Measurements from ENCODE around the gene SCGB2B2. TPM values are rescaled to one million over a fixed set of nuclear protein-coding genes. Genes with fewer than 3 reads are reported as not detected.

SCGB2B2 gene, protein sequence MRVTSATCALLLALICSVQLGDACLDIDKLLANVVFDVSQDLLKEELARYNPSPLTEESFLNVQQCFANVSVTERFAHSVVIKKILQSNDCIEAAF
- 1.5 TPM for total RNA-seq
- long read RNA-seq, partial matches to known transcripts, result 1 of 9 reads
- long read RNA-seq, other reads (novel, unspliced or antisense), result 8 of 9 reads

DNA sequence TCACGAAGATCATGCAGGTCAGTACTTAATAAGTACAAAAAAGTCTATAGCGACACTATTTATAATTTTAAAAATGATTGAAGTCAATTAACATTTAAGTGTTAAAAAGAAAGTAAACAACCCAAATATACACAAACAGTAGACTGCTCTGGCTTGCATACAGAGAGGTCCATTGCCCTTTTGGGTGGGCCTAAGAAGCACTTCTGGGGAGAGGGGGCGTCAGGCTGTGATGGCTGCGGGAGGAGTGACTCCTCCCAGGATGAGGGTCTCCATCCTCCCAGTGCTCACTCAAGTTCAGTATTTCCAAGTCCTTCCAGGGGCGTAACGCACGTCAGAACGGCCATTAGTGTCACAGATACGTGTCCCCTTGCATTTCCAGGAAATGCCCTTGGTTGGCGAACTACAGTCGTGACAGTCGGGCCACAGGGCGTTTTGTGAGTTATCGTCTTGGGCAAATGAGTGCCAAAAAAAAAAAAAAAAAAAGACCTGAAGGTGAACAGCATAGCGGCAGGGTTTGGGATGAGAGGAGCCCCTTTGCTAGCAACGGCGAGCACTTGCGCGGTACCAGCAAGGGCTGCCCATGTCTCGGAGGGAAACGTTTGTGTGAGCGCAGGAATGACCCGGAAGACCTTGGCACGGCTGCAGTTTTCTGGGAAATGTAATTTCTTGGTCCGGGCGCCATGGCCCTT lies at the start of gene SCGB2B2:
Gene SCGB2B2, minus strand, starts transcription at position 463 of the 689 bp plus-strand sequence. CDS start 82,596 bp downstream, outside the sequence.
- Histone ChIP-seq H3K4me1 (peaks cover 25% of the 10 kb centered on the region), H3K9me3 (peaks cover 21% of the 10 kb centered on the region), H3K4me3 (peak within 1 kb of the TSS; percentile 82), H3K36me3 (peaks cover 27% of the 10 kb centered on the region), H3K27ac (peak within 1 kb of the TSS; percentile 99), H3K27me3 (ENCODE audit: low read depth) (no peaks in the 10 kb centered on the region)
- TF ChIP-seq, protein P1, sequence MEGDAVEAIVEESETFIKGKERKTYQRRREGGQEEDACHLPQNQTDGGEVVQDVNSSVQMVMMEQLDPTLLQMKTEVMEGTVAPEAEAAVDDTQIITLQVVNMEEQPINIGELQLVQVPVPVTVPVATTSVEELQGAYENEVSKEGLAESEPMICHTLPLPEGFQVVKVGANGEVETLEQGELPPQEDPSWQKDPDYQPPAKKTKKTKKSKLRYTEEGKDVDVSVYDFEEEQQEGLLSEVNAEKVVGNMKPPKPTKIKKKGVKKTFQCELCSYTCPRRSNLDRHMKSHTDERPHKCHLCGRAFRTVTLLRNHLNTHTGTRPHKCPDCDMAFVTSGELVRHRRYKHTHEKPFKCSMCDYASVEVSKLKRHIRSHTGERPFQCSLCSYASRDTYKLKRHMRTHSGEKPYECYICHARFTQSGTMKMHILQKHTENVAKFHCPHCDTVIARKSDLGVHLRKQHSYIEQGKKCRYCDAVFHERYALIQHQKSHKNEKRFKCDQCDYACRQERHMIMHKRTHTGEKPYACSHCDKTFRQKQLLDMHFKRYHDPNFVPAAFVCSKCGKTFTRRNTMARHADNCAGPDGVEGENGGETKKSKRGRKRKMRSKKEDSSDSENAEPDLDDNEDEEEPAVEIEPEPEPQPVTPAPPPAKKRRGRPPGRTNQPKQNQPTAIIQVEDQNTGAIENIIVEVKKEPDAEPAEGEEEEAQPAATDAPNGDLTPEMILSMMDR (IDR thresholded peaks at IDR 0.05), result no peak
- DNase-seq (peak; percentile 61), ATAC-seq (peak; percentile 85 to 91)
- intact Hi-C loops (cut with DNase I), result no loop called here

DNA sequence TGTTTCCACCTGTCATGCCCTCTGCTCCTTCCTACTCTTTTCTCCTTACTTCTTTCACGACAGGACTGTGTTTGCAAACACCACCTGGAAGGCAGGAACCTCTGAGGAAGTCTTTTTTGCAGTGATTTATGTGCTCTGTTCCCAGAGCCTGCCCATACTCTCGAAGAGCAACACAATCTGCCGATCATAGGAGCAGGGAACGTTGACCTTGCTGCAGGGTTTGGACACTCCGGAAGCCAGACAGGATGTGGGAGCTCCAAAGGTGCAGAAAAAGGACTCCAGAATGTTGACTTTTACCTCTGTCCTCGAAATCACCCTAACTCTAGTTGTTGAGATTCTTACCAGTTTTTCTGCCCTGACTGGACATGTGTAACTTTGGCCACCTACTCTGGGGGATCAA lies 48.4 kb upstream of the SCGB2B2 start:
- DNase-seq, result no peak
- Histone ChIP-seq H3K27me3 (ENCODE audit: low read depth) (no peaks in the 10 kb centered on the region), H3K9me3 (no peaks in the 10 kb centered on the region), H3K27ac (no peak overlapping the region), H3K36me3 (no peaks in the 10 kb centered on the region), H3K4me1 (no peaks in the 10 kb centered on the region), H3K4me3 (no peak overlapping the region)
- intact Hi-C loops (cut with DNase I), result no loop called here
- TF ChIP-seq, protein P1 (IDR thresholded peaks at IDR 0.05), result no peak
- no peak for ATAC-seq

DNA sequence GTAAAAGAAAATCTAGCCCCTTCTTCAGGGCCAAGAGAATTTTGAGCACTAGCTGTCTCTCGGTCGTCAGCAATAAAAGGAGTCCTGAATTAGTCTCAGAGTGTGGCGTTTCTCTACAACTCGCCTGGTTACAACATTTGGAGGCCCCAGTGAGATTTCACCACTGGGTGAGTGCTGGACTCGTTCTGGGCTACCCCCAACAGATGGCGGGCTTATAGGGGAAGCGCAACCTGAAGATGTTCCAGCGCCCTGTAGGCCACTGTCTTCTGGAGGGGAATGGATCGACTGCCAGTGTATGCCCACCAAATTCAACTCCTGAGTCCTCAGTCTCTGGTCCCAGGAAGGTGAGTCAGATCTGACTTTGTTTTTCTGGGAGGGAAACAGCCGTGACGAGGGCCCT lies 45.4 kb upstream of the SCGB2B2 start:
- H3K9me3 ChIP-seq, result no peaks in the 10 kb centered on the region
- no peaks in the 10 kb centered on the region for H3K27me3 ChIP-seq (ENCODE audit: low read depth)
- no peak overlapping the region for H3K4me3 ChIP-seq
- H3K36me3 ChIP-seq, result no peaks in the 10 kb centered on the region
- intact Hi-C loops (cut with DNase I), result no loop called here
- H3K27ac ChIP-seq, result no peak overlapping the region
- no peak for DNase-seq
- TF ChIP-seq, protein P1 (IDR thresholded peaks at IDR 0.05), result no peak
- ATAC-seq, result no peak
- no peaks in the 10 kb centered on the region for H3K4me1 ChIP-seq

DNA sequence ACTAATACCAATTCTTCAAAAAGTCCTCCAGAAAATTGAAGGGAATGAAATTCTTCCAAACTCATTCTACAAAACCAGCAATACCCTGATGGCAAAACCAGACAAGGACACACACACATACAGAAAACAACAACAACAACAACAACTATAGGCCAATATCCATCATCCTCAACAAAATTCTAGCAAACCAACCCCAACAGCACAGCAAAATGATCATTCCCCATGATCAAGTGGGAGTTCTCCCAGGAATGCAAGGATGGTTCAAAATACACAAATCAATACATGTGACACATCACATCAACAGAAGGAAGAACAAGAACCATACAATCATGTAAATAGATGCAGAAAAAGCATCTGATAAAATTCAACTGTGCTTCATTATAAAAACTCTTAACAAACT lies 38.4 kb upstream of the SCGB2B2 start:
- H3K27ac ChIP-seq, result no peak overlapping the region
- H3K4me1 ChIP-seq, result no peaks in the 10 kb centered on the region
- peaks cover 10% of the 10 kb centered on the region for H3K9me3 ChIP-seq
- ATAC-seq, result no peak
- H3K4me3 ChIP-seq, result no peak overlapping the region
- no peaks in the 10 kb centered on the region for H3K27me3 ChIP-seq (ENCODE audit: low read depth)
- intact Hi-C loops (cut with DNase I), result no loop called here
- H3K36me3 ChIP-seq, result no peaks in the 10 kb centered on the region
- no peak for DNase-seq
- TF ChIP-seq, protein P1 (IDR thresholded peaks at IDR 0.05), result no peak

DNA sequence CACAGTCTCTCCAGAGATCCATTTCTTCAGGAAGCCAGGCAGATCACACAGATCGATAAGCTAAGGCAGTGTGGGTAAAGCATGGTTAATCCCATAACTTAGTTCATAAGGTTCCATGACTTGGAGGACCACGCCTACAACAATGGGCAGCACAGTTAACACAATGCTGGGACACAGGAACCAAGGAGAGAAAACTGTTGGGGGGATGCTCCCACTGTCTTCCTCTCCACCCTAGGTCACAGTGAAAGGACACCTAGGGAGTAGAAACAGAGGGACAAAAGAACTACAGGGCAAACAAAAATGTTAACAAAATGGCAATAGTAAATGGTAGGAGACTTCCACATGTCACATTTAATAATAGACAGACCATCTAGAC lies 36.3 kb upstream of the SCGB2B2 start:
- Histone ChIP-seq H3K9me3 (peaks cover 10% of the 10 kb centered on the region), H3K4me3 (no peak overlapping the region), H3K4me1 (no peaks in the 10 kb centered on the region), H3K36me3 (no peaks in the 10 kb centered on the region), H3K27ac (no peak overlapping the region), H3K27me3 (ENCODE audit: low read depth) (no peaks in the 10 kb centered on the region)
- intact Hi-C loops (cut with DNase I), result loop anchor here (5.0 kb wide), 1 partner anchor 76 kb away; no protein-coding TSS in a partner anchor
- TF ChIP-seq, protein P1 (IDR thresholded peaks at IDR 0.05), result no peak
- no peak for DNase-seq
- ATAC-seq, result no peak

Data from lower lobe of right lung (tissue), 2 donors.